Measurements from ENCODE around the gene CLCN6. TPM values are rescaled to one million over a fixed set of nuclear protein-coding genes. Genes with fewer than 3 reads are reported as not detected.

CLCN6 gene
- polyA plus RNA-seq, 3 donors from 2014 or later: 1.1 to 3.6 (median 1.5) TPM

- no peaks in the 10 kb centered on the region for H3K9me3 Mint-ChIP-seq
- H3K27me3 Mint-ChIP-seq (ENCODE audit: low read depth in 3 of 3): peaks cover 0 to 14% (median 7%) of the 10 kb centered on the region in 3 donors
- H3K36me3 Mint-ChIP-seq: peaks cover 0 to 13% (median 0%) of the 10 kb centered on the region in 3 donors
- DNase-seq: no peak
- H3K27ac Mint-ChIP-seq: peak overlapping the region; percentile 86 to 99 (median 98)
- peaks cover 71 to 74% of the 10 kb centered on the region in 2 donors for H3K4me1 Mint-ChIP-seq
- peak overlapping the region; percentile 97 to 100 (median 98) for H3K4me3 Mint-ChIP-seq
Observed at GRCh38 chr1:11804666-11805421, 1.1 kb upstream of the CLCN6 start.

GRCh38 chr1:11806307-11806936 lies 431 bp downstream of the CLCN6 start:
- H3K9me3 Mint-ChIP-seq: no peaks in the 10 kb centered on the region
- peak overlapping the region; percentile 97 to 100 (median 98) for H3K4me3 Mint-ChIP-seq
- H3K4me1 Mint-ChIP-seq: peaks cover 65 to 66% of the 10 kb centered on the region in 2 donors
- no peak for DNase-seq
- H3K27ac Mint-ChIP-seq: peak overlapping the region; percentile 97 to 100 (median 98)
- peaks cover 0 to 4% (median 0%) of the 10 kb centered on the region in 3 donors for H3K36me3 Mint-ChIP-seq
- H3K27me3 Mint-ChIP-seq (ENCODE audit: low read depth in 3 of 3): peaks cover 0 to 14% (median 7%) of the 10 kb centered on the region in 3 donors

GRCh38 chr1:11807133-11807532 lies 1.1 kb downstream of the CLCN6 start:
- no peak for DNase-seq
- peaks cover 57 to 59% of the 10 kb centered on the region in 2 donors for H3K4me1 Mint-ChIP-seq
- H3K27me3 Mint-ChIP-seq (ENCODE audit: low read depth in 3 of 3): peaks cover 0 to 14% (median 7%) of the 10 kb centered on the region in 3 donors
- H3K9me3 Mint-ChIP-seq: no peaks in the 10 kb centered on the region
- peaks cover 0 to 9% (median 4%) of the 10 kb centered on the region in 3 donors for H3K36me3 Mint-ChIP-seq
- H3K4me3 Mint-ChIP-seq: peak overlapping the region; percentile 50 to 100 (median 97)
- H3K27ac Mint-ChIP-seq: peak overlapping the region; percentile 97 to 100 (median 98)

- DNase-seq: no peak
- H3K36me3 Mint-ChIP-seq: peaks cover 8 to 31% (median 14%) of the 10 kb centered on the region in 3 donors
- H3K9me3 Mint-ChIP-seq: no peaks in the 10 kb centered on the region
- H3K27ac Mint-ChIP-seq: no peak overlapping the region
- H3K4me3 Mint-ChIP-seq: no peak overlapping the region
- no peaks in the 10 kb centered on the region for H3K27me3 Mint-ChIP-seq (ENCODE audit: low read depth in 3 of 3)
- peaks cover 7 to 10% of the 10 kb centered on the region in 2 donors for H3K4me1 Mint-ChIP-seq
Observed at GRCh38 chr1:11813021-11813420, 7.0 kb downstream of the CLCN6 start.

GRCh38 chr1:11817192-11817591 lies 11.2 kb downstream of the CLCN6 start:
- Mint-ChIP-seq H3K4me1 (peaks cover 0 to 3% of the 10 kb centered on the region in 2 donors), H3K27me3 (ENCODE audit: low read depth in 3 of 3) (no peaks in the 10 kb centered on the region), H3K27ac (no peak overlapping the region), H3K9me3 (no peaks in the 10 kb centered on the region), H3K36me3 (peaks cover 25 to 36% (median 27%) of the 10 kb centered on the region in 3 donors), H3K4me3 (no peak overlapping the region)
- DNase-seq: no peak

- Mint-ChIP-seq H3K27me3 (ENCODE audit: low read depth in 3 of 3) (no peaks in the 10 kb centered on the region), H3K27ac (no peak overlapping the region), H3K4me1 (no peaks in the 10 kb centered on the region), H3K9me3 (no peaks in the 10 kb centered on the region), H3K4me3 (no peak overlapping the region), H3K36me3 (peaks cover 25 to 34% (median 26%) of the 10 kb centered on the region in 3 donors)
- no peak for DNase-seq
Observed at GRCh38 chr1:11822091-11822490, 16.1 kb downstream of the CLCN6 start.

- Mint-ChIP-seq H3K27me3 (ENCODE audit: low read depth in 3 of 3) (no peaks in the 10 kb centered on the region), H3K4me3 (no peak overlapping the region), H3K27ac (peak overlapping the region in 1 of 6 donors; percentile 21), H3K36me3 (peaks cover 28 to 39% (median 28%) of the 10 kb centered on the region in 3 donors), H3K9me3 (no peaks in the 10 kb centered on the region), H3K4me1 (no peaks in the 10 kb centered on the region)
- DNase-seq: no peak
Observed at GRCh38 chr1:11823366-11824137, 17.6 kb downstream of the CLCN6 start.

GRCh38 chr1:11825131-11825530 lies 19.1 kb downstream of the CLCN6 start:
- no peak overlapping the region for H3K27ac Mint-ChIP-seq
- no peaks in the 10 kb centered on the region for H3K4me1 Mint-ChIP-seq
- no peaks in the 10 kb centered on the region for H3K9me3 Mint-ChIP-seq
- H3K27me3 Mint-ChIP-seq (ENCODE audit: low read depth in 3 of 3): no peaks in the 10 kb centered on the region
- DNase-seq: no peak
- no peak overlapping the region for H3K4me3 Mint-ChIP-seq
- H3K36me3 Mint-ChIP-seq: peaks cover 18 to 35% (median 19%) of the 10 kb centered on the region in 3 donors

- Mint-ChIP-seq H3K9me3 (no peaks in the 10 kb centered on the region), H3K27ac (no peak overlapping the region), H3K4me1 (no peaks in the 10 kb centered on the region), H3K36me3 (peaks cover 11 to 36% (median 13%) of the 10 kb centered on the region in 3 donors), H3K4me3 (no peak overlapping the region), H3K27me3 (ENCODE audit: low read depth in 3 of 3) (peaks cover 0 to 1% (median 0%) of the 10 kb centered on the region in 3 donors)
- no peak for DNase-seq
Observed at GRCh38 chr1:11826946-11827345, 21.0 kb downstream of the CLCN6 start.

GRCh38 chr1:11828511-11828910 lies 22.5 kb downstream of the CLCN6 start:
- Mint-ChIP-seq H3K4me3 (no peak overlapping the region), H3K27me3 (ENCODE audit: low read depth in 3 of 3) (peaks cover 0 to 1% (median 0%) of the 10 kb centered on the region in 3 donors), H3K36me3 (peaks cover 13 to 35% (median 16%) of the 10 kb centered on the region in 3 donors), H3K4me1 (no peaks in the 10 kb centered on the region), H3K9me3 (no peaks in the 10 kb centered on the region), H3K27ac (no peak overlapping the region)
- DNase-seq: no peak

GRCh38 chr1:11831945-11832725 lies 26.1 kb downstream of the CLCN6 start:
- Mint-ChIP-seq H3K9me3 (no peaks in the 10 kb centered on the region), H3K36me3 (peaks cover 12 to 38% (median 22%) of the 10 kb centered on the region in 3 donors)
- DNase-seq: no peak

GRCh38 chr1:11833497-11833896 lies 27.5 kb downstream of the CLCN6 start:
- H3K27me3 Mint-ChIP-seq (ENCODE audit: low read depth in 3 of 3): peaks cover 0 to 1% (median 0%) of the 10 kb centered on the region in 3 donors
- no peak overlapping the region for H3K4me3 Mint-ChIP-seq
- H3K4me1 Mint-ChIP-seq: peaks cover 0 to under 1% of the 10 kb centered on the region in 2 donors
- H3K36me3 Mint-ChIP-seq: peaks cover 6 to 34% (median 16%) of the 10 kb centered on the region in 3 donors
- no peaks in the 10 kb centered on the region for H3K9me3 Mint-ChIP-seq
- no peak for DNase-seq
- no peak overlapping the region for H3K27ac Mint-ChIP-seq

More at GRCh38 chr1:11831945-11832725, 26.1 kb downstream of the CLCN6 start:
- Mint-ChIP-seq H3K4me1 (no peaks in the 10 kb centered on the region), H3K4me3 (no peak overlapping the region), H3K27ac (peak overlapping the region in 1 of 6 donors; percentile 8), H3K27me3 (ENCODE audit: low read depth in 3 of 3) (peaks cover 0 to 1% (median 0%) of the 10 kb centered on the region in 3 donors)

- Mint-ChIP-seq H3K4me1 (peaks cover 0 to 5% of the 10 kb centered on the region in 2 donors), H3K9me3 (peaks cover 0 to 1% (median 0%) of the 10 kb centered on the region in 6 donors), H3K27ac (no peak overlapping the region), H3K36me3 (peaks cover 3 to 34% (median 19%) of the 10 kb centered on the region in 3 donors), H3K4me3 (no peak overlapping the region), H3K27me3 (ENCODE audit: low read depth in 3 of 3) (peaks cover 0 to 1% (median 0%) of the 10 kb centered on the region in 3 donors)
- no peak for DNase-seq
Observed at GRCh38 chr1:11833900-11834299, 27.9 kb downstream of the CLCN6 start.

Data from immature natural killer cell (primary cell).